GM18870 (cell line): ENCODE measurements around the gene AGMO.
A peak's percentile ranks its signal among the peaks of the same experiment; 100 is the strongest.
"Not testable (repeated sequence)": the region's sequence is repeated elsewhere in the genome, so short reads cannot be mapped to it uniquely, and the experiment has no call there.

Experiments used
- ATAC-seq: cut with Tn5 transposase; IDR thresholded peaks from one replicate; pipeline ENCODE4 v1.9.1; 2021; ENCODE audit warnings: moderate library complexity; ENCODE audit not compliant: unreplicated experiment

AGMO gene

GRCh38 chr7:15330943-15331342, 230.9 kb downstream of the AGMO start:
- ATAC-seq = no peak

- ATAC-seq = no peak
Observed at GRCh38 chr7:15327001-15327400, 234.8 kb downstream of the AGMO start.

GRCh38 chr7:15326044-15326644, 235.7 kb downstream of the AGMO start:
- no peak for ATAC-seq

GRCh38 chr7:15323550-15323949, 238.3 kb downstream of the AGMO start:
- no peak for ATAC-seq

- no peak for ATAC-seq
Observed at GRCh38 chr7:15317215-15317614, 244.6 kb downstream of the AGMO start.

GRCh38 chr7:15315678-15316077, 246.1 kb downstream of the AGMO start:
- ATAC-seq = no peak

- no peak for ATAC-seq
Observed at GRCh38 chr7:15314922-15315321, 246.9 kb downstream of the AGMO start.

- ATAC-seq = no peak
Observed at GRCh38 chr7:15313361-15313760, 248.5 kb downstream of the AGMO start.

GRCh38 chr7:15309872-15310271, 251.9 kb downstream of the AGMO start:
- ATAC-seq = no peak

- ATAC-seq = no peak
Observed at GRCh38 chr7:15308821-15309220, 253.0 kb downstream of the AGMO start.

GRCh38 chr7:15306296-15306695, 255.5 kb downstream of the AGMO start:
- ATAC-seq = no peak

- ATAC-seq = peak; percentile 70
Observed at GRCh38 chr7:15305002-15305600, 256.7 kb downstream of the AGMO start.

GRCh38 chr7:15303357-15303756, 258.5 kb downstream of the AGMO start:
- no peak for ATAC-seq

- ATAC-seq = not testable (repeated sequence)
Observed at GRCh38 chr7:15300986-15301385, 260.8 kb downstream of the AGMO start.

GRCh38 chr7:15292138-15292537, 269.7 kb downstream of the AGMO start:
- ATAC-seq = no peak

- no peak for ATAC-seq
Observed at GRCh38 chr7:15291699-15292098, 270.1 kb downstream of the AGMO start.

GRCh38 chr7:15288741-15289140, 273.1 kb downstream of the AGMO start:
- no peak for ATAC-seq

- ATAC-seq = no peak
Observed at GRCh38 chr7:15284396-15284795, 277.4 kb downstream of the AGMO start.

GRCh38 chr7:15280078-15280733, 281.6 kb downstream of the AGMO start:
- no peak for ATAC-seq

GRCh38 chr7:15279640-15280039, 282.2 kb downstream of the AGMO start:
- no peak for ATAC-seq

- ATAC-seq = no peak
Observed at GRCh38 chr7:15257689-15258088, 304.1 kb downstream of the AGMO start.

- no peak for ATAC-seq
Observed at GRCh38 chr7:15252181-15252580, 309.6 kb downstream of the AGMO start.
